IMR-90 (cell line): ENCODE results near the gene FRMPD4. TPM values are rescaled to one million over a fixed set of nuclear protein-coding genes. Genes with fewer than 3 reads are reported as not detected.

Experiments
- ATAC-seq: fragments of 200-7000 bp; cut with Tn5 transposase; 2 replicates; pipeline ENCODE4 v1.9.1; 2020; ENCODE audit warnings: low read depth, mild to moderate bottlenecking, moderate library complexity
- BruUV-seq: library from RNA; stranded (reverse); fragments of 400-500 nt; replicated peaks from 2 replicates; lab custom pipeline; 2021; lab: Mats Ljungman, UMichigan
- CTCF ChIA-PET: fragments of 300-600 bp; formaldehyde crosslinking; extraction: SDS; loops from one replicate; lab custom pipeline; 2021; ENCODE audit warnings: antibody characterized with exemption; lab: Yijun Ruan, JAX
- POLR2A ChIA-PET: fragments of 300-600 bp; sonication (Branson Sonifier 250); formaldehyde crosslinking; loops from one replicate; lab custom pipeline; 2022; ENCODE audit warnings: antibody characterized with exemption; ENCODE audit not compliant: unreplicated experiment; lab: Charles Lee
- DNase-seq: peaks from one replicate; pipeline ENCODE4 v3.0.0; 2013
- H2AFZ ChIP-seq: replicated peaks from 2 replicates; pipeline ENCODE3; 2013; ENCODE audit warnings: low read length, mild to moderate bottlenecking; ENCODE audit not compliant: poor library complexity
- H2AK5ac ChIP-seq: 2 replicates; pipeline ENCODE4 v1.6.1; 2013; ENCODE audit warnings: low read depth, low read length, inconsistent platforms
- H2AK9ac ChIP-seq: replicated peaks from 2 replicates; pipeline ENCODE3; 2013; ENCODE audit warnings: mild to moderate bottlenecking, low read depth, low read length, moderate library complexity; ENCODE audit not compliant: poor library complexity
- H2BK120ac ChIP-seq: 2 replicates; pipeline ENCODE4 v1.6.1; 2013; ENCODE audit warnings: low read depth, low read length, inconsistent platforms
- H2BK15ac ChIP-seq: 3 replicates; pipeline ENCODE4 v1.6.1; 2013; ENCODE audit warnings: low read depth, low read length, inconsistent platforms
- H2BK20ac ChIP-seq: 2 replicates; pipeline ENCODE4 v1.6.1; 2013; ENCODE audit warnings: low read depth, mild to moderate bottlenecking, inconsistent platforms, low read length, moderate library complexity
- H2BK5ac ChIP-seq: 2 replicates; pipeline ENCODE4 v1.6.1; 2013; ENCODE audit warnings: mild to moderate bottlenecking, low read depth, low read length, inconsistent platforms; ENCODE audit not compliant: poor library complexity, severe bottlenecking
- H3K14ac ChIP-seq: replicated peaks from 2 replicates; pipeline ENCODE4 v1.6.1; 2013; ENCODE audit warnings: low read depth, low read length, inconsistent platforms
- H3K18ac ChIP-seq: 2 replicates; pipeline ENCODE4 v1.6.1; 2013; ENCODE audit warnings: low read depth, low read length, control low read depth
- H3K23ac ChIP-seq: 2 replicates; pipeline ENCODE4 v1.6.1; 2013; ENCODE audit warnings: low read depth, low read length, inconsistent platforms
- H3K27ac ChIP-seq: 2 replicates; pipeline ENCODE4 v1.5.1; 2013; ENCODE audit warnings: mild to moderate bottlenecking, control low read depth, low read length; ENCODE audit not compliant: insufficient read depth
- H3K27me3 ChIP-seq: 2 replicates; pipeline ENCODE4 v1.6.1; 2013; ENCODE audit warnings: low read length; ENCODE audit not compliant: control insufficient read depth, insufficient read depth
- H3K36me3 ChIP-seq: 2 replicates; pipeline ENCODE4 v1.6.1; 2013; ENCODE audit warnings: low read length, mixed read lengths; ENCODE audit not compliant: control insufficient read depth, insufficient read depth
- H3K4ac ChIP-seq: 2 replicates; pipeline ENCODE4 v1.6.1; 2013; ENCODE audit warnings: low read depth, low read length, inconsistent platforms
- H3K4me1 ChIP-seq: 2 replicates; pipeline ENCODE4 v1.6.1; 2013; ENCODE audit warnings: low read length, mixed read lengths; ENCODE audit not compliant: control insufficient read depth, insufficient read depth
- H3K4me2 ChIP-seq: 2 replicates; pipeline ENCODE4 v1.6.1; 2013; ENCODE audit warnings: low read depth, mild to moderate bottlenecking, control low read depth, low read length, moderate library complexity
- H3K4me3 ChIP-seq: 2 replicates; pipeline ENCODE4 v1.5.1; 2013; ENCODE audit warnings: low read depth, mild to moderate bottlenecking, control low read depth, low read length, moderate library complexity; ENCODE audit not compliant: insufficient read depth
- H3K56ac ChIP-seq: 2 replicates; pipeline ENCODE4 v1.6.1; 2013; ENCODE audit warnings: low read length, inconsistent platforms; ENCODE audit not compliant: insufficient read depth; ENCODE audit errors: extremely low read depth
- H3K79me1 ChIP-seq, 2 experiments: 2 replicates each; pipeline ENCODE4 v1.6.1; 2013; ENCODE audit warnings: low read length in 2 of 2, inconsistent platforms in 1 of 2, low read depth in 1 of 2
- H3K9ac ChIP-seq: 2 replicates; pipeline ENCODE4 v1.6.1; 2013; ENCODE audit warnings: low read depth, low read length, control low read depth
- H3K9me1 ChIP-seq: 2 replicates; pipeline ENCODE4 v1.6.1; 2013; ENCODE audit warnings: low read length, inconsistent platforms; ENCODE audit not compliant: insufficient read depth
- H3K9me3 ChIP-seq: 2 replicates; pipeline ENCODE4 v1.6.1; 2013; ENCODE audit warnings: low read length; ENCODE audit not compliant: control insufficient read depth, insufficient read depth
- H4K20me1 ChIP-seq: 2 replicates; pipeline ENCODE4 v1.6.1; 2013; ENCODE audit warnings: low read length, inconsistent platforms; ENCODE audit not compliant: insufficient read depth
- H4K5ac ChIP-seq: 2 replicates; pipeline ENCODE4 v1.6.1; 2013; ENCODE audit warnings: mild to moderate bottlenecking, low read depth, low read length, control low read depth
- H4K8ac ChIP-seq, 2 experiments: 2 replicates each; pipeline ENCODE4 v1.6.1; 2013; ENCODE audit warnings: low read depth in 2 of 2, low read length in 2 of 2, control low read depth in 1 of 2, inconsistent platforms in 1 of 2
- H4K91ac ChIP-seq: 2 replicates; pipeline ENCODE4 v1.6.1; 2013; ENCODE audit warnings: low read depth, low read length, inconsistent platforms; ENCODE audit not compliant: insufficient read depth
- BHLHE40 ChIP-seq: fragments of 150-350 bp; IDR thresholded peaks from 2 replicates; pipeline ENCODE4 v1.6.1; 2016; ENCODE audit warnings: mild to moderate bottlenecking, low read depth, low read length
- MAFK ChIP-seq: IDR thresholded peaks from 2 replicates; pipeline ENCODE4 v1.6.1; 2012; ENCODE audit warnings: low read depth, low read length, improper control_type of control experiment
- MAZ ChIP-seq: IDR thresholded peaks from 2 replicates; pipeline ENCODE4 v1.6.1; 2012; ENCODE audit warnings: low read depth, mild to moderate bottlenecking, low read length, improper control_type of control experiment, moderate library complexity, borderline replicate concordance
- MXI1 ChIP-seq: IDR thresholded peaks from 2 replicates; pipeline ENCODE4 v1.6.1; 2012; ENCODE audit warnings: low read depth, mild to moderate bottlenecking, low read length, moderate library complexity, borderline replicate concordance
- RCOR1 ChIP-seq: IDR thresholded peaks from 2 replicates; pipeline ENCODE4 v1.6.1; 2012; ENCODE audit warnings: mild to moderate bottlenecking, low read length, improper control_type of control experiment; ENCODE audit not compliant: insufficient replicate concordance
- WGBS, 2 experiments: methylation state at CpG; one replicate each; pipeline versions ENCODE4 v1.1.5 to v1.1.7; 2013; ENCODE audit warnings: missing lambda C conversion rate in 2 of 2; ENCODE audit not compliant: insufficient read length in 1 of 2; ENCODE audit errors: extremely low coverage in 2 of 2; 5-methylcytosine and 5-hydroxymethylcytosine counted together
- dilution Hi-C: fragments of 300-500 bp; cut with HindIII; formaldehyde crosslinking; loops from one replicate; pipeline ENCODE4 v1.14.3; 2018; ENCODE audit warnings: low sequenced_read_pairs; ENCODE audit not compliant: unreplicated experiment
- in situ Hi-C: fragments of 300-500 bp; cut with MboI; formaldehyde crosslinking; loops from 3 replicates; pipeline ENCODE4 v1.14.3; 2019; ENCODE audit warnings: low sequenced_read_pairs, inconsistent platforms, mixed read lengths
- intact Hi-C: fragments of 100-400 bp; cut with micrococcal nuclease; formaldehyde crosslinking; loops from 2 replicates; pipeline ENCODE4 v1.10.0; 2022
- polyA plus RNA-seq, 3 experiments: library from polyadenylated mRNA; depleted of rRNA; stranded (reverse); fragments of >200 nt; gene quantifications; 2 replicates each; pipeline ENCODE4 v1.2.3, GENCODE V29; 2012; ENCODE audit warnings: low replicate concordance in 1 of 3
- total RNA-seq: library from RNA; depleted of rRNA; stranded (reverse); fragments of >200 nt; gene quantifications from 2 replicates; pipeline ENCODE4 v1.2.3, GENCODE V29; 2012

Gene FRMPD4
- total and polyA plus RNA-seq, 2 of the 4 experiments (the other 2 are of a cell fraction), result 0.53 to 1.1 TPM

GRCh38 chrX:12460929-12461328, 322.7 kb downstream of the FRMPD4 start:
- TF ChIP-seq BHLHE40, result no peak
- no peak for TF ChIP-seq RCOR1
- no peak for TF ChIP-seq MAZ
- TF ChIP-seq MAFK, result peak; percentile 88
- no peak for TF ChIP-seq MXI1
- CTCF ChIA-PET, result interaction anchor here (1.7 kb wide), 1 partner anchor 9 kb away, joined by 5 read pairs; no protein-coding TSS in a partner anchor
- no peak overlapping the region for H3K23ac ChIP-seq
- no peak for ATAC-seq
- dilution Hi-C loops, result no loop called here
- H3K18ac ChIP-seq, result no peak overlapping the region
- no peak overlapping the region for H3K4ac ChIP-seq
- no peak overlapping the region for H2AK5ac ChIP-seq
- H4K20me1 ChIP-seq, result no peaks in the 10 kb centered on the region
- H3K56ac ChIP-seq, result no peak overlapping the region
- no peak overlapping the region for H2BK15ac ChIP-seq
- no peaks in the 10 kb centered on the region for H3K4me1 ChIP-seq
- H2BK120ac ChIP-seq, result no peak overlapping the region
- no peak for DNase-seq
- H2BK5ac ChIP-seq, result no peak overlapping the region
- H2AFZ ChIP-seq, result no peak overlapping the region
- in situ Hi-C loops, result no loop called here
- no peak overlapping the region for H3K14ac ChIP-seq
- no peaks in the 10 kb centered on the region for H3K9me3 ChIP-seq
- H3K79me1 ChIP-seq, result no peaks in the 10 kb centered on the region
- POLR2A ChIA-PET, result no interaction called here
- H3K4me2 ChIP-seq, result no peak overlapping the region
- H3K36me3 ChIP-seq, result no peaks in the 10 kb centered on the region
- H3K9ac ChIP-seq, result no peak overlapping the region
- BruUV-seq, result no TSS peak
- no CpG with 5 or more reads among the region's 2 CpGs for WGBS, 2 experiments
- H3K9me1 ChIP-seq, result no peaks in the 10 kb centered on the region
- H2BK20ac ChIP-seq, result no peak overlapping the region
- H4K5ac ChIP-seq, result no peak overlapping the region
- H3K27ac ChIP-seq, result no peak overlapping the region
- intact Hi-C loops, result no loop called here
- no peak overlapping the region for H4K8ac ChIP-seq
- no peaks in the 10 kb centered on the region for H3K27me3 ChIP-seq
- no peak overlapping the region for H2AK9ac ChIP-seq
- no peak overlapping the region for H3K4me3 ChIP-seq
- H4K91ac ChIP-seq, result no peak overlapping the region
